Mononuclear cell (primary cell): ENCODE results near the gene LRGUK. TPM values are rescaled to one million over a fixed set of nuclear protein-coding genes. Genes with fewer than 3 reads are reported as not detected.

Source experiments
- H3K27me3 ChIP-seq: 2 replicates; pipeline ENCODE4 v1.6.0; 2011; ENCODE audit warnings: low read length, control low read depth; ENCODE audit not compliant: insufficient read depth
- H3K4me1 ChIP-seq: 2 replicates; pipeline ENCODE4 v1.5.1; 2011; ENCODE audit warnings: mild to moderate bottlenecking, low read length, control low read depth; ENCODE audit not compliant: insufficient read depth
- H3K4me3 ChIP-seq: 2 replicates; pipeline ENCODE4 v1.5.1; 2011; ENCODE audit warnings: mild to moderate bottlenecking, low read length, moderate library complexity
- H3K9me3 ChIP-seq: 2 replicates; pipeline ENCODE4 v1.5.1; 2011; ENCODE audit warnings: low read depth, mild to moderate bottlenecking, control low read depth, low read length
- total RNA-seq: library from RNA; depleted of rRNA; stranded (reverse); fragments of >200 nt; gene quantifications from one replicate; pipeline ENCODE4 v1.2.3, GENCODE V29; 2012

Gene LRGUK
- total RNA-seq, 1 donor, result 0.94 TPM

GRCh38 chr7:134188311-134188710 is 61.2 kb downstream of the LRGUK start:
- Histone ChIP-seq H3K27me3 (no peaks in the 10 kb centered on the region), H3K4me3 (no peak overlapping the region), H3K4me1 (peaks cover 22% of the 10 kb centered on the region), H3K9me3 (no peaks in the 10 kb centered on the region)

DNA sequence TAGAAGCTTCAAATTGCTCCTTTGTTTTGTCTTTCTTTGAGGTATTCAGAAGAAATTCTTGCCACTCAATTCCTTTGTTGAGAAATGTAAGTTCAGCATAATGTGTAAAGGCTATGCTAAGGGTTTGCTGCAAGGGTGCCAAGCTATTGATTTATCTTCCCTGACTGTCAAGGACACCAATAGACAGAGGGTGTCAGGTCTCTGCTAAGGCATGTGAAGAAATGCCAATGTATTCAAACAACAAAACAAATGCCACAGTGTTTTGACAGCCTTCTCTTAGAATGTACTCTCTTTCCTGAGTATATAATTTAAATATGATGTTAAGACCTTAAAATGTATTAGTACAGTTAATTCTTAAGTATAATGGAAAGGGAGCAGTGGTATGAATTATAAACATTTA is 62.4 kb downstream of the LRGUK start:
- H3K9me3 ChIP-seq, result no peaks in the 10 kb centered on the region
- H3K4me1 ChIP-seq, result peaks cover 21% of the 10 kb centered on the region
- H3K4me3 ChIP-seq, result no peak overlapping the region
- no peaks in the 10 kb centered on the region for H3K27me3 ChIP-seq

DNA sequence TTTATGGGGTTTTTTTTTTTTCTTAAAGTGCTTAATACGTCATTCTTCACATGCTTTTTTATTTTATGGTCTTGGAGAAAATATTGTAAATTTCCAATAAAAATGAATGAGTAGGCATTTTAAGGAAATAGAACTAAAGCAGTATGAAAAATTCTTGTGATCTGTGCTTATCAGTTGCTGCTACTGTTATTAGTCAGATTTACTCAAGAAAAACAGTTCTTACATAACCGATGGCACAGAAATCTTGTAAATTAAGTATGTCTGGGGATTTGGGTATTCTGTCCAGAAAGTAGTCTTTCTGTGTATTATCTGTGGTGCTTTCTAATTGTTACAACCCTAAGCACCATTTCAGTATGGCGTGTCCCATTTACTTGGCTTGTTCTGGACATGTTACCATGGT is 64.7 kb downstream of the LRGUK start:
- no peak overlapping the region for H3K4me3 ChIP-seq
- no peaks in the 10 kb centered on the region for H3K9me3 ChIP-seq
- H3K4me1 ChIP-seq, result peaks cover 8% of the 10 kb centered on the region
- H3K27me3 ChIP-seq, result no peaks in the 10 kb centered on the region

DNA sequence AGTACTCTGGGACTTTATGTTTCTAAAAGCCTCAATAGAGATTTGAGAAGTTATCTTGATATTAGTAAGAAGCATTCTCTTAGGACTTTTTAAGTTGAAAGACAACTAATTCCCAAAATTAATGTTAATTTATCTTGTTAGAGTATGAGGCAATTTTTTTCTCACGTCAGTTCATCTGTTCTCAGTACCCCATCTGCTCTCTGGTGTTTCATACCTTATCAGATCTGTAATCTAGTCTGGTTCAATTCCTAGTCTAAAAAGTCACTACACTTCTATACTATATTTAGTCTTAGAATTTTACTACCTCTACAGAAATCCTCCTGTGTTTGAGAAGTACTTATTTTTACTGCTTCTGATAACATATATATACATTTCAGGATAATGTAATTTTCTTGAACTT is 66.1 kb downstream of the LRGUK start:
- peaks cover 8% of the 10 kb centered on the region for H3K4me1 ChIP-seq

DNA sequence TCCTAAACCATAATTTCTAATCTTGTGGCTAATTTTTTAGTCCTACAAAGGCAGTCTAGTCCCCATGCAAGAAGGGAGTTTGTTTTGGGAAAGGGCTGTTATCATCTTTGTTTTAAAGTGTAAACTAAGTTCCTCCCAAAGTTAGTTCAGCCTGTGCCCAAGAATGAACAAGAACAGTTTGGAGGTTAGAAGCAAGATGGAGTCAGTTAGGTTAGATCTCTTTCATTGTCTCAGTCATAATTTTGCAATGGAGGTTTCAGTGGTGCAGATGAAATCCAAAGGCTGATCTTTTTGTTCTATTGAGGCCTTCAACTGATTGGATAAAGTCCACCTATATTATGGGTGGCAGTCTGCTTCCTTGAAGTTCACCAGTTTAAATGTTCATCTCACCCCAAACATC is 68.1 kb downstream of the LRGUK start:
- Histone ChIP-seq H3K27me3 (no peaks in the 10 kb centered on the region), H3K9me3 (no peaks in the 10 kb centered on the region), H3K4me3 (no peak overlapping the region), H3K4me1 (peaks cover 8% of the 10 kb centered on the region)

More for the DNA sequence above, 66.1 kb downstream of the LRGUK start:
- no peaks in the 10 kb centered on the region for H3K27me3 ChIP-seq
- H3K9me3 ChIP-seq, result no peaks in the 10 kb centered on the region
- no peak overlapping the region for H3K4me3 ChIP-seq

- Histone ChIP-seq H3K4me3 (no peak overlapping the region), H3K27me3 (no peaks in the 10 kb centered on the region), H3K9me3 (no peaks in the 10 kb centered on the region), H3K4me1 (peaks cover 4% of the 10 kb centered on the region)
Measured at GRCh38 chr7:134196439-134196838, 69.3 kb downstream of the LRGUK start.

GRCh38 chr7:134197345-134197744 is 70.2 kb downstream of the LRGUK start:
- Histone ChIP-seq H3K4me1 (no peaks in the 10 kb centered on the region), H3K4me3 (no peak overlapping the region), H3K27me3 (no peaks in the 10 kb centered on the region), H3K9me3 (no peaks in the 10 kb centered on the region)

DNA sequence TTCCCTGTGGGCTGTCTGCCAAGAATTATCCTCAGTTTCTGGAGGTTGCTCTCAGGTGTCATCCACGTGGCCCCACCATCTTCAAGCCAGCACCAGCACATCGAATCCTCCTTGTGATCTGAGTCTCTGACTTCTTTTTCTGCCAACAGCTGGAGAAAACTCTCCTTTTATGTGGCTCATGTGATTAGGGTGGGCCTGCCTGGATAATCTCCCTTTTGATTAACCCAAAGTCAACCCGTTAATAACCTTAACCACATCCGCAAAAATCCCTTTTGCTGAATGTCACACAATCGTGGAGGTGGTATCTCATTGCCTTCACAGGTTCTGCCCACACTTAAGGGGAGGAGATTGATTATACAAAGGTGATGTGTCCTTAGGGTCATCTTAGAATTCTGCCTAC is 73.8 kb downstream of the LRGUK start:
- Histone ChIP-seq H3K27me3 (no peaks in the 10 kb centered on the region), H3K4me3 (no peak overlapping the region), H3K9me3 (no peaks in the 10 kb centered on the region), H3K4me1 (no peaks in the 10 kb centered on the region)

- H3K4me1 ChIP-seq, result no peaks in the 10 kb centered on the region
- no peaks in the 10 kb centered on the region for H3K9me3 ChIP-seq
- no peak overlapping the region for H3K4me3 ChIP-seq
- H3K27me3 ChIP-seq, result no peaks in the 10 kb centered on the region
Measured at GRCh38 chr7:134201569-134202261, 74.6 kb downstream of the LRGUK start.

- no peaks in the 10 kb centered on the region for H3K27me3 ChIP-seq
- H3K9me3 ChIP-seq, result no peaks in the 10 kb centered on the region
- H3K4me3 ChIP-seq, result no peak overlapping the region
- H3K4me1 ChIP-seq, result no peaks in the 10 kb centered on the region
Measured at GRCh38 chr7:134203186-134203889, 76.2 kb downstream of the LRGUK start.

DNA sequence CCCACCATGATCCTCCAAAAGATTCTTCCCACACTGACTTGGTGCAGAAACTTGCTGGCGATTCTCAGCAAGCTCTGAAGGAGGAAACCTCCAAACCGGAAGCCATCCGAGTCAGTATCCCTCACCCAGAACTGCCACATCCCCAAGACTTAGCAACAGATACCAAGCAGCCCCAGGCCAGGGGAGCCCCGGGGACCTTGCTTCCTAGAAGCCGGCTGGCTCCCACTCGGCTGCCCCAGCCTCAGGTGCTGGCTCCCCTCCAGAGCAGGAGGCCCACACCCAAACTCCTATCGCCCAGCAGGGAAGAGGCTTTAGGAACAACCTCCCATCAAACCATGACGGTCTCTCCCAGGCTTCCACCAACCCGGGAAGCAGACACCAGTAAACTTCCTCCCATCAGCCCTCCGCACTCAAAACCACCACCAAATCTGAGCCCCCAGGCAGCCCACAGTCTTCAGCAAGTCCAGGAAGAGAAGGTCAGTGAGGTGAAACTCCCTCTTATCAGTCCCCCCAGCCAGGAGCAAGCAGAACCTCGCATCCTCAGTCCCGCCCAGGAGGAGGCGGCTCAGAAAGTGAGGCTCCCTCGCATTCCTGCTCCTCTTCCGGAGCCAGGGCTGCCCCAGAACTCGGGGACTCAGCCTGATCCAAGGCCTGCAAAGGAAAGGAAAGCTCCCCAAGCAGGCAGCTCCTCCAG is 82.3 kb downstream of the LRGUK start:
- no peaks in the 10 kb centered on the region for H3K9me3 ChIP-seq
- no peaks in the 10 kb centered on the region for H3K27me3 ChIP-seq
- peaks cover 11% of the 10 kb centered on the region for H3K4me1 ChIP-seq
- H3K4me3 ChIP-seq, result no peak overlapping the region

- peaks cover 11% of the 10 kb centered on the region for H3K4me1 ChIP-seq
- H3K4me3 ChIP-seq, result no peak overlapping the region
- no peaks in the 10 kb centered on the region for H3K27me3 ChIP-seq
- H3K9me3 ChIP-seq, result no peaks in the 10 kb centered on the region
Measured at GRCh38 chr7:134210227-134210626, 83.1 kb downstream of the LRGUK start.

GRCh38 chr7:134210976-134211663 is 84.0 kb downstream of the LRGUK start:
- Histone ChIP-seq H3K9me3 (no peaks in the 10 kb centered on the region), H3K27me3 (no peaks in the 10 kb centered on the region), H3K4me3 (no peak overlapping the region), H3K4me1 (peaks cover 11% of the 10 kb centered on the region)

- no peaks in the 10 kb centered on the region for H3K9me3 ChIP-seq
- no peak overlapping the region for H3K4me3 ChIP-seq
- H3K4me1 ChIP-seq, result peaks cover 11% of the 10 kb centered on the region
- H3K27me3 ChIP-seq, result no peaks in the 10 kb centered on the region
Measured at GRCh38 chr7:134211817-134212216, 84.7 kb downstream of the LRGUK start.
